ENCODE data around the gene HDGF.

Gene HDGF

GRCh38 chr1:156738916-156739315 lies 12.6 kb downstream of the HDGF start:
- no peak for DNase-seq (ENCODE audit: low read depth)
- TF ChIP-seq CTCF (IDR thresholded peaks at IDR 0.05; ENCODE audit: control insufficient read depth, insufficient read depth, low read depth, low read length, missing control alignments), result no peak
- no peak overlapping the region for H3K4me3 ChIP-seq (ENCODE audit: control insufficient read depth, low read depth, low read length)

GRCh38 chr1:156738407-156738806 lies 13.1 kb downstream of the HDGF start:
- DNase-seq (ENCODE audit: low read depth), result no peak
- no peak for TF ChIP-seq CTCF (IDR thresholded peaks at IDR 0.05; ENCODE audit: control insufficient read depth, insufficient read depth, low read depth, low read length, missing control alignments)
- H3K4me3 ChIP-seq (ENCODE audit: control insufficient read depth, low read depth, low read length), result no peak overlapping the region

GRCh38 chr1:156733989-156734584 lies 17.4 kb downstream of the HDGF start:
- no peak for DNase-seq (ENCODE audit: low read depth)
- no peak for TF ChIP-seq CTCF (IDR thresholded peaks at IDR 0.05; ENCODE audit: control insufficient read depth, insufficient read depth, low read depth, low read length, missing control alignments)
- no peak overlapping the region for H3K4me3 ChIP-seq (ENCODE audit: control insufficient read depth, low read depth, low read length)

- no peak for TF ChIP-seq CTCF (IDR thresholded peaks at IDR 0.05; ENCODE audit: control insufficient read depth, insufficient read depth, low read depth, low read length, missing control alignments)
- H3K4me3 ChIP-seq (ENCODE audit: control insufficient read depth, low read depth, low read length), result peak within 1 kb of the TSS; percentile 91
- DNase-seq (ENCODE audit: low read depth), result peak; percentile 91
These were observed 22.6 kb downstream of the HDGF start, which contains the start of gene ISG20L2 for GRCh38 chr1:156728599-156729462. Gene ISG20L2, minus strand, starts transcription at chr1:156728766. Its CDS starts 1,114 bp downstream, at chr1:156727652.

GRCh38 chr1:156727926-156728598 lies 23.4 kb downstream of the HDGF start, which contains the start of gene METTL25B:
Gene METTL25B, plus strand, starts transcription at chr1:156728469. Its CDS starts 636 bp downstream, at chr1:156729105.
- TF ChIP-seq CTCF (IDR thresholded peaks at IDR 0.05; ENCODE audit: control insufficient read depth, insufficient read depth, low read depth, low read length, missing control alignments), result no peak
- peak within 1 kb of the TSS; percentile 91 for H3K4me3 ChIP-seq (ENCODE audit: control insufficient read depth, low read depth, low read length)
- no peak for DNase-seq (ENCODE audit: low read depth)

GRCh38 chr1:156727492-156727891 lies 24.0 kb downstream of the HDGF start:
- DNase-seq (ENCODE audit: low read depth), result no peak
- no peak for TF ChIP-seq CTCF (IDR thresholded peaks at IDR 0.05; ENCODE audit: control insufficient read depth, insufficient read depth, low read depth, low read length, missing control alignments)
- peak overlapping the region; percentile 91 for H3K4me3 ChIP-seq (ENCODE audit: control insufficient read depth, low read depth, low read length)
